T-helper 2 cell treated with Interferon-gamma antibody and Interleukin-4, amounts not matched to agents 100 ng/mL and 5 ng/mL, for 36 hours (primary cell): ENCODE data around the gene TMPRSS3. TPM values are rescaled to one million over a fixed set of nuclear protein-coding genes. Genes with fewer than 3 reads are reported as not detected.
"Not testable (repeated sequence)": the region's sequence is repeated elsewhere in the genome, so short reads cannot be mapped to it uniquely, and the experiment has no call there.

ENCODE experiments used
- intact Hi-C: fragments of 100-400 bp; cut with micrococcal nuclease; formaldehyde crosslinking; loops from one replicate; pipeline ENCODE4 v1.15.1; 2023
- total RNA-seq: library from RNA; stranded (reverse); gene quantifications from 2 replicates; pipeline ENCODE4 v1.2.3, GENCODE V29; 2022

Gene TMPRSS3
- total RNA-seq, 1 donor from 2014 or later, result 3.9 TPM

DNA sequence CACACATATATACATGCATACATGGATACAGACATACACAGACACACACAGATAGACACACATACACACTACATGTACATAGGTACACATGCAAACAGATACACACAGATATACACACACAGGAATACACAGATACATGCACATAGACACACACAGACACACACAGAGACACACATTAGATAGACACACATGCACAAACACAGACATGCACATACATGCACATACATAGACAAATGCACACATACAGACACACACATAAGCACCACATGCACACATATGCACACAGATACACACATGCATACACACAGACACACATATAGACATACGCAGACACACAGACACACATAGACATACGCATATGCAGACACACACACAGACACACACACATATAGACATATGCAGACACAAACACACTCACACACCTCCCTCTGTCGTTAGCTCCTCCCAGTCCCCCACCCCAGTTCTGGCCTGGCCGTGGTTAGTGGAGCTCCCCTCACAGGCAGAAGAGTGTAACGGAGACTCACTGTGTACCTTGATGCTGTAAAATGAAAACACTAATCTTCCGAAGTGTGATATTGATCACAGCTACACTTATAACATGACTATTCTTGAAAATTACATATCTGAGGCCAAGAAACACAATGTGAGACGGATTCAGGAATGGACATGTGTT is 15.5 kb upstream of the TMPRSS3 start:
- intact Hi-C loops, result no loop called here

DNA sequence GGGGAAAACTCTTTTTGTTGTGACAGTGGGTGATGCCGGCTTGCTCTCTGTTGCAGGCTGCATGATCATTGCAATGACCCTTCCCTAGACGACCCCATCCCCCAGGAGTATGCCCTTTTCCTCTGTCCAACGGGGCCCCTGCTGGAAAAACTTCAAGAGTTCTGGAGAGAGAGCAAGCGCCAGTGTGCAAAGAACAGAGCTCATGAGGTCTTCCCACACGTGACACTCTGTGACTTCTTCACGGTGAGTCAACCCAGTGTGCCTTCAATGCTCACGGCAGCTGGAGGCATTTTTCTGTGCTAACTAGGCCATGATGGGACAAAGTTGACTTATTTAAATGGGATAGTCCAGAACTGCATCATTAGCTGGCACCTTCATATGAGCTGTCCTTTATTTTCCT is 13.5 kb upstream of the TMPRSS3 start:
- intact Hi-C loops, result no loop called here

- intact Hi-C loops, result not testable (repeated sequence)
Observed at GRCh38 chr21:42408718-42409117, 12.9 kb upstream of the TMPRSS3 start.

DNA sequence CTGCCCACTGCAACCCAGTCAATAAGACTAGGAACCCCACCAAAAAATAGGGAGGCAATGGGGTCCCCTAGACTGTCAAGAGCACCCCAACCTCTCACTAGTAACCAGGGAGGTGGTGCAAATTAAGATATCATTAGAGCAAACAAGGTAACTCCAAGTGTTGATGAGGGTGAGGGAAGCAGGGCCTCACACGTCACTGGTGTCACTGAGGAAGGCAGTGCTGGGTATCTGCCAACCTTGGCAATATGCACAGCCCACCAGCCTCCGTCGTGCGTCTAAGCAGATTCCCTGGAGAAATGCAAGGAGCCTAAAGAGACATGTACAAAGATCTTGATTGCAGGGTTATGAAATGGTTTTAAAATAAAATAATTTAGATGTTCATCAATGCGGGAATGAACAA is 11.6 kb upstream of the TMPRSS3 start:
- intact Hi-C loops, result no loop called here

- intact Hi-C loops, result no loop called here
Observed at GRCh38 chr21:42406866-42407265, 11.0 kb upstream of the TMPRSS3 start.

- intact Hi-C loops, result no loop called here
Observed at GRCh38 chr21:42406201-42406621, 10.4 kb upstream of the TMPRSS3 start.

GRCh38 chr21:42405064-42406013 is 9.5 kb upstream of the TMPRSS3 start:
- intact Hi-C loops, result loop anchor here (2.0 kb wide), 1 partner anchor 45 kb away; no protein-coding TSS in a partner anchor

GRCh38 chr21:42404539-42404938 is 8.7 kb upstream of the TMPRSS3 start:
- intact Hi-C loops, result loop anchor here (2.0 to 5.0 kb wide), 3 partner anchors 46 to 172 kb away; no protein-coding TSS in a partner anchor

DNA sequence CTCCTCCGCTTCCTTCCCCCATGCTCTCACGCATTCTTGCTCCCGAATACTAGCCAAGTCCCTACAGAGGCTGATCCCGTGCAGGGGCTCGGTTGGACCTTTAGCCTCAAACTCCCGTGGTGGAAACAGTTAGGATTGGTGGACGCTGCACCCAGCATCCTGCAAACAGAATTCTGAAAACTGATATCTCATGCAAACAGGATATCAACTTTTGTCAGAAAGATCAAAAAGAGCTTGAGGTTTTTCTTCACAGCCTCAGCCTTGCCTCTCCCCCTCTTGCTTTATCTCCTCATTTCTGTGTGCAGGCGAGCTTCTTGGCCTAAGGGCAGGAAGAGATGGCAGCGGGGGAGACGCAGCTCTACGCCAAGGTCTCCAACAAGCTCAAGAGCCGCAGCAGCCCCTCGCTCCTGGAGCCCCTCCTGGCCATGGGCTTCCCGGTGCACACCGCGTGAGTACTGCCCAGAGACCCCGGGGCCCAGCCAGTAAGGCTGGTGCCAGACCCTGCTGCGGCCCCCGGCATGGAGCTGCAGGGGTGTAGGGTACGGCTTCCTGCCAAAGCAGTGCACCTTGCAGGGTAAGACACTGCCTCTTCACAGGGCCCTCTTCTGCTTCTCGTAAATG is 7.9 kb upstream of the TMPRSS3 start, which contains the start of gene UBASH3A:
UBASH3A (plus strand) TSS at position 292 of the 621 bp plus-strand sequence; CDS start at position 336, 44 bp downstream.
- intact Hi-C loops, result loop anchor here (1.0 to 5.0 kb wide), 6 partner anchors 10 to 171 kb away; no protein-coding TSS in a partner anchor

DNA sequence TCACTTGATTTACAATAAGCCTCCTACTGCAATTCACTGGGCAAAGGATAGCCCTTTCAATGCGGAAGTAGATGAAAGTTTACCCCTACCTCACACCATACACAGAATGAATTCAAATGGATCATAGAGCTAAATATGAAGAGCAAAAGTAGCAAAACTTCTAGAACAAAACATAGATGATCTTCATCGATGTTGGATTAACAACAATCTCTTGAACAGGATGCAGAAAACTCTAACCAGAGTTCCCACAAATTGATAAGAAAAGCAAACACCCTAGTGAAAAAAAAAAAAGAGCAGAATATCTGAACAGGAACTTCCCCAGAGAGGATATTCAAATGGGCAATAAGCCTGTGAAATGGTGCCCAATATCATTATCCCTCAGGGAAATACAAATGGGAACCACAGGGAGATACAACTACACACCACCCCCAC is 6.0 kb upstream of the TMPRSS3 start:
- intact Hi-C loops, result loop anchor here (5.0 kb wide), 2 partner anchors 65 to 170 kb away; no protein-coding TSS in a partner anchor

- intact Hi-C loops, result loop anchor here (5.0 kb wide), 2 partner anchors 64 to 169 kb away; no protein-coding TSS in a partner anchor
Observed at GRCh38 chr21:42401154-42401553, 5.3 kb upstream of the TMPRSS3 start.

DNA sequence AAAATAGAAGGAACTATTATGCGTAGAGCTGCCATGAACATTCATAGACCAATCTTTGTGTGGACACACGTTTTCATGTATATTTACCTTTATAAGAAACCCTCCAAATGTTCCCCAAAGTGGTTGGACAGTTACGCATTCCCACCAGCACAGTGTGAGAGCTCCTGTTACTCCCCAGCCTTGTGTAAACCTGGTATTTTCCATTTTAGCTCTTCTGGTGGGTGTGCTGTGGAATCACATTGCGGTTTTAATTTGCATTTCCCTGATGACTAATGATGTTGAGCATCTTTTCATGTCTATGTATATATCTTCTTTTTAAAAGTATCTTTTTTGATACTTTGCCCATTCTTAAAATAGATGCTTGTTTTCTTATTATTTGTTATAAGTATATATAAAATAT is 4.7 kb upstream of the TMPRSS3 start:
- intact Hi-C loops, result loop anchor here (5.0 kb wide), 2 partner anchors 63 to 168 kb away; no protein-coding TSS in a partner anchor

GRCh38 chr21:42398436-42399028 is 2.7 kb upstream of the TMPRSS3 start:
- intact Hi-C loops, result no loop called here

DNA sequence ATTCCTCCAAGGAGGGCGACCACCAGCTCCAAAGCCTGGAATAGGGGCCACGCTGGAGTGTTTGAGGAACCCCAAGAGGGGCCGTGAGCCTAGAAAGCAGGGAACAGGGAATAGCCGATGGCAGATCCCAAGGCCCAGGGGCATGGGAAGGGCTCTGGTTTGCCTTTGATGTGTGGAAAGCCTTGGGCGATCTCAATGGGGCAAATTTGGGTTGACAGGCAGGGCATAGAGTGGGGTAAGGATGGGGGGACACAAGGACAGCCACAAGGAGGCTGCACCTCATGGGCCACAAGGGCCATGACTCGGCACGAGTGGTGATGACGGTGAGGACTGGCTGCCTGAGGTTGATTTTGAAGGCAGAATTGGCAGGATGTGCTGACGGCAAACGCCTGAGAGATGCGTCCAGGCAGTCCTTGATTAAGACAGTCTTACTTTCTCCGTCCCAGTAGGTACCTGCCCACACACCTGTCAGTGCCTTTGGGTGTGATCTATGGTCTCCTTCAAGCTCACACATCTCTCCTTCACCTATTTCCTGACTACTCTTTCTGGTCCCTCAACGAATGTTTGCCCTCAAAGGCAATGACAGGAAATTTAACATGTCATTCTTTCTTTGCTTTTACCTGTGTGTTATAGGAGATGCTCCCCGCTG is 2.0 kb upstream of the TMPRSS3 start:
- intact Hi-C loops, result no loop called here

- intact Hi-C loops, result no loop called here
Observed at GRCh38 chr21:42396799-42397745, 1.2 kb upstream of the TMPRSS3 start.

GRCh38 chr21:42395302-42395701 is 550 bp downstream of the TMPRSS3 start:
- intact Hi-C loops, result no loop called here

DNA sequence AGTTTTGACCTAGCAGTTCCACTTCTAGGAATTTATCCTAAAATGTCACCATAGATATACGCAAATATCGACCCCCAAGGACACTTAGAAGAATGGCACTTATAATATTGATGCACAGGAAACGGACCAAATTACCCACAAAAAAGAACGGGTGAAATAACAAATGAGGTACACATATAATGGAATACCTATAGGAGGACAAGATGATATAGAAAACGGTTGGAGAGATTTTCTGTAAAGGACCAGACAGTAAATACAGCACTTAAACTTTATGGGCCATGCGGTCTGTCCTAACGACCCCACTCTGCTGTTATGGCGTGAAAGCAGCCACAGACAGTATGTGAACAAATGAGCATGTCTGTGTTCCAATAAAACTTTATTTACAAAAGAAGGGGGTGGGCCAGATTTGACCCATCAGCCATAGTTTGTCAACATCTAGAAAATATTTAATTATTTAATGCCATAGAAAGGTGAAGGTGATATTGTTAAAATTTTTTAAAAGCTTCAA is 2.4 kb downstream of the TMPRSS3 start:
- intact Hi-C loops, result loop anchor here (1.0 to 5.0 kb wide), 2 partner anchors 10 to 34 kb away; partner anchors contain the start of gene UBASH3A

DNA sequence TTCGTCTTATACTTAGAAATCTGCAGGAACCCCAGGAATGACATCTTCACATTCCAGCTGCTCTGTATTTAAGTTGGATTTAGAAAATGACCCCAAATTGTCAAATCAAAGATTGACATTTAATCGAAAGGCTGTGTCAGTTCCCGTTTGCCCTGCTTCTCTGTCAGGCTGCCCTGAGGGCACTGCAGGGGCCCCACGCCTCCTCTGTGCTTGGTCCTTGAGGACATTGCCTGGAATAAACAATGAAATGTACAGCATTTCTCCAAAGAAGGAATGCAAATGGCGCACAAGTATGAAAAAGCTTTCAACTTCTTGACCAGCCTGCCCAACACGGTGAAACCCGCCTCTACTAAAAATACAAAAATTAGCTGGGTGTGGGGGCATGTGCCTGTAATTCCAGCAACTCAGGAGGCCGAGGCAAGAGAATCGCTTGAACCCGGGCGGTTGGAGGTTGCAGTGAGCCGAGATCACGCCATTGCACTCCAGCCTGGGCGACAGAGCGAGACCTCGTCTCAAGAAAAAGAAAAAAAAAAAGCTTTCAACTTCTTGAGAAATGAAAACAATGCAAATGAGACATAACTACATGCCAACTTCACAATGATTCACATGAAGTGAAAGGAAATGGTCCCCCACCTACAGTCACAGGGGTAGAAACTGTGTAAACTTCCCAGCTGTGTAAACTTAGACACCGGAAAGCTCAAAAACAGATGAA is 3.0 kb downstream of the TMPRSS3 start:
- intact Hi-C loops, result loop anchor here (1.0 to 5.0 kb wide), 2 partner anchors 10 to 34 kb away; partner anchors contain the start of gene UBASH3A
